PC-9 (cell line): Measurements from ENCODE around the gene IL36G.

Experiments
- CTCF ChIP-seq: fragments of 200-600 bp; sonication (generic); conservative IDR thresholded peaks from 2 replicates; pipeline ENCODE4 v1.6.1; 2017; ENCODE audit warnings: mixed run types, antibody characterized with exemption, mild to moderate bottlenecking, moderate library complexity
- EZH2 ChIP-seq: fragments of 200-600 bp; sonication (generic); IDR thresholded peaks from 2 replicates; pipeline ENCODE4 v1.8.0; 2017; ENCODE audit warnings: antibody characterized with exemption, low read depth

GRCh38 chr2:112979731-112980130, 1.9 kb downstream of the IL36G start:
- TF ChIP-seq CTCF (no peak), EZH2 (no peak)
